ENCODE results near the gene PSTPIP1.

DNA sequence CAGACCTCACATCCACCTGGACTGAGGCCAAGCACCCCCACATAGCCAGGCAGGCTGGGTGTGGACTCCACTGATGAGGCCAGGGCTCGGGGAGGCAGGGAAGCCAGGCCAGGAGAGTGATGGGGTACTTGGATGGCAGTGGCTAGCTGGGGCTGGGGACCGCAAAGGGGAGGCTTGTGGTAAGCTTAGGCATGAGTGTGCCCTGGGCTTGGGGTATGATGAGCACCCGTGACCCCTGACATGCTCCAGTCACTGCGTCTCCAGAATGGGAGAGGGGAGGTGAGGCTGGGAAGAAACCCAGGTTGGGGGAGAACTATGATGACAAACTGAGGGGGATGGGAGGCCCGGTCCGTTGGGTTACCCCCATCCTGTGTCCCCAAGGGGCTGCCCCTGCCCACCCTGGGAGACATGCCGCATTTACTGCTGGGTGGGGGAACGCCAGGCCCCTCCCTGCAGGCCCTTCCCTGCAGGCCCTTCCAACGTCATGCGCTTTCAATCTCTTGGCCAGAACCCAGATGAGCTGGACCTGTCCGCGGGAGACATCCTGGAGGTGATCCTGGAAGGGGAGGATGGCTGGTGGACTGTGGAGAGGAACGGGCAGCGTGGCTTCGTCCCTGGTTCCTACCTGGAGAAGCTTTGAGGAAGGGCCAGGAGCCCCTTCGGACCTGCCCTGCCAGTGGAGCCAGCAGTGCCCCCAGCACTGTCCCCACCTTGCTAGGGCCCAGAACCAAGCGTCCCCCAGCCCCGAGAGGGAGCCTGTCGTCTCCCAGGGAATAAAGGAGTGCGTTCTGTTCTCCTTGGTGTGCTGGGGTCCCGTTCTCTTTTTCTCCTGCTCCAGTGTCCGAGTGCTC lies 41.8 kb downstream of the PSTPIP1 start:
- no peak for TF ChIP-seq EZH2 (IDR thresholded peaks at IDR 0.05; ENCODE audit: low read length, missing control alignments)
- no peak for TF ChIP-seq CTCF (conservative IDR thresholded peaks at IDR 0.05 in 1 of 2, IDR thresholded peaks at IDR 0.05 in 1 of 2; ENCODE audit: low read depth in 1 of 2, low read length in 2 of 2)
